T-helper 1 cell treated with Interleukin-12 subunit alpha and Interleukin-12 subunit beta and Interleukin-4 antibody, amounts not matched to agents 30 ng/mL and 1 ng/mL, for 36 hours (primary cell): Measurements from ENCODE around the gene ADCK1. TPM values are rescaled to one million over a fixed set of nuclear protein-coding genes. Genes with fewer than 3 reads are reported as not detected.

Source experiments
- intact Hi-C: fragments of 100-400 bp; cut with micrococcal nuclease; formaldehyde crosslinking; loops from one replicate; pipeline ENCODE4 v1.15.1; 2024
- total RNA-seq: library from RNA; stranded (reverse); gene quantifications from 2 replicates; pipeline ENCODE4 v1.2.3, GENCODE V29; 2022

ADCK1 gene
- total RNA-seq, 1 donor from 2014 or later, result 3.7 TPM

DNA sequence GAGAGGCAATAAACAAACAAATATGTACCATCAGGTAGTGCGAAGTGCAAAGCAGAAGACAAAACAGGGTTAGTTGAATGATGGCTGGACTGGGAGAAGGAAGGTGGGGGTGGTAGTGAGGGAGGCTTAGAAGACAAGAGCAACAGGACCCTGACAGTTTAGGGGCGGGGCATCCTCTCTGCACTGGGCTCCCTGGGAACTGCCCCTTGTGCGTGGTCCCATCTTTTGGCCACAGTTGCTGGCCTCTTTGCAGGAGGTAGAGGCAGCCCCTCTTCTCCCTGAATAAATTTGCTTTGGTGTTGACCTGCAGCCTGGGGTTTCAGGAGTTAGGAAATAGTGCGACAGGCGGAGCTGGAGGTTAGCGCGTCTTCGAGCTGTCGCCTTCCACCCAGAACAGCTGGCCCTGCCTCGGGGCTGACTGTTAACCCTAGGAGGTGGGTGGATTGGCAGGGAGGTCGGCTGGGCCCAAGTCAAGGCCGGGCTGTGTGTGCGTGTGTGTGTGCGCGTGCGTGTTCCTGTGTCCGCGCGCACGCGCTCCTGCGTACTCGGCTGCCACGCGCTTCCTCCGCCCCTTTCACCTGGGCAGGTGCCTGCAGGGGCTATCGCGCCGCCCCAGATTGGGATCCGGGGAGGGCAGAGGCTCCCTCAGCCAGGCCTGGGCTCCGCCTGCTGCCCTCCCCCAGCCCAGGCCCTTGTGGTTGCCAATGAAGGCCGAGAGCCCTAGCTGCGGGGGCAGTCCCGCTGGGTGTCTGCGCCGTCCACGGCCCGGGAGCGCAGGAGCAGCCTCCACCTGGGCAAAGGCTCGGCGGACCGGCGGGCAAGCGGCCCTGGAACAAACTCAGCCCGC is 180.8 kb downstream of the ADCK1 start:
- intact Hi-C loops, result no loop called here

Other genes with a start within 250 kb of the ADCK1 start
- 50.7 and 51.2 TPM in 2 replicates for gene SPTLC2, start 183.5 kb upstream of the ADCK1 start, total RNA-seq
- 14.3 and 14.4 TPM in 2 replicates for gene ALKBH1, start 92.1 kb upstream of the ADCK1 start, total RNA-seq
- 76.1 and 80.9 TPM in 2 replicates for gene SLIRP, start 92.0 kb upstream of the ADCK1 start, total RNA-seq
- 106 and 107 TPM in 2 replicates for gene SNW1, start 39.0 kb upstream of the ADCK1 start, total RNA-seq